Measurements from ENCODE around the gene NACA2.

NACA2 gene

DNA sequence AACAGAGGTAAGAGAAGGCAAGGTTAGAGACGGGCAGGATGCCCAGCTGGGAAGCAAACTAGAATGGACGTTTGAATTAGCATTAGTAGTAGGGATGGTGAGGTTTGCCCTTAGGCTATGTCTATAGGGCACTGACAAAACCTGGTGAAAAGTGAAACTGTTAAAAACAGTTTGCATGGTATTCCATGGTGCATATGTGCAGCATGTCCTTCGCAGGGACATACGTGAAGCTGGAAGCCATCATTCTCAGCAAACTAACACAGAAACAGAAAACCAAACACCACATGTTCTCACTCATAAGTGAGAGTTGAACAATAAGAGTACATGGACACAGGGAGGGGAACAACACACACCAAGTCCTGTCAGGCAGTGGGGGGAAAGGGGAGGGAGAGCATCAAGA, 25.8 kb downstream of the NACA2 start:
- no peak overlapping the region for H3K27ac ChIP-seq
- TF ChIP-seq, protein P1, sequence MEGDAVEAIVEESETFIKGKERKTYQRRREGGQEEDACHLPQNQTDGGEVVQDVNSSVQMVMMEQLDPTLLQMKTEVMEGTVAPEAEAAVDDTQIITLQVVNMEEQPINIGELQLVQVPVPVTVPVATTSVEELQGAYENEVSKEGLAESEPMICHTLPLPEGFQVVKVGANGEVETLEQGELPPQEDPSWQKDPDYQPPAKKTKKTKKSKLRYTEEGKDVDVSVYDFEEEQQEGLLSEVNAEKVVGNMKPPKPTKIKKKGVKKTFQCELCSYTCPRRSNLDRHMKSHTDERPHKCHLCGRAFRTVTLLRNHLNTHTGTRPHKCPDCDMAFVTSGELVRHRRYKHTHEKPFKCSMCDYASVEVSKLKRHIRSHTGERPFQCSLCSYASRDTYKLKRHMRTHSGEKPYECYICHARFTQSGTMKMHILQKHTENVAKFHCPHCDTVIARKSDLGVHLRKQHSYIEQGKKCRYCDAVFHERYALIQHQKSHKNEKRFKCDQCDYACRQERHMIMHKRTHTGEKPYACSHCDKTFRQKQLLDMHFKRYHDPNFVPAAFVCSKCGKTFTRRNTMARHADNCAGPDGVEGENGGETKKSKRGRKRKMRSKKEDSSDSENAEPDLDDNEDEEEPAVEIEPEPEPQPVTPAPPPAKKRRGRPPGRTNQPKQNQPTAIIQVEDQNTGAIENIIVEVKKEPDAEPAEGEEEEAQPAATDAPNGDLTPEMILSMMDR (IDR thresholded peaks at IDR 0.05) = no peak
- peaks cover 31% of the 10 kb centered on the region for H3K27me3 ChIP-seq
- H3K4me1 ChIP-seq (ENCODE audit: control insufficient read depth in 1 of 2, insufficient read depth in 1 of 2, low read depth in 1 of 2, low read length in 1 of 2) = no peaks in the 10 kb centered on the region
- no peak overlapping the region for H3K4me3 ChIP-seq (ENCODE audit: low read depth in 1 of 2, low read length in 1 of 2)
- no peaks in the 10 kb centered on the region for H3K36me3 ChIP-seq
- no peaks in the 10 kb centered on the region for H3K9me3 ChIP-seq

DNA sequence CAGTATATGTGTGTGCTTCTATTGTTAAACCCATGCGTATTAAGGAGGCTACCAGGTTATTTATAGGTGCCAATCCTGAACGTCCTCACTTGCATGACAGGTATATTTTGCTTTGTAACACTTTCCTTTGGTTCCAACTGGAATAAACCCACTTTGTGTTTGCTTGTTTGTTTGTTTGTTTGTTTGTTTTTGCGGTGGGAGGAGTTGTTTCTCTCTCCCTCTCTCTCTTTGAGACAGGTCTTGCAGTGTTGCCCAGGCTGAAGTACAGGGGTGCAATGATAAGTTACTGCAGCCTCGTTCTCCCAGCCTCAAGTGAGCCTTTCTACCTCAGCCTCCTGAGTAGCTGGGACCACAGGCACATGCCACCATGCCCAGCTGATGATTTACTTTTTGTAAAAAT, 28.7 kb downstream of the NACA2 start:
- H3K27me3 ChIP-seq = peaks cover 40% of the 10 kb centered on the region
- TF ChIP-seq, protein P1 (IDR thresholded peaks at IDR 0.05) = no peak
- H3K27ac ChIP-seq = no peak overlapping the region
- H3K36me3 ChIP-seq = no peaks in the 10 kb centered on the region
- no peaks in the 10 kb centered on the region for H3K9me3 ChIP-seq
- H3K4me3 ChIP-seq (ENCODE audit: low read depth in 1 of 2, low read length in 1 of 2) = no peak overlapping the region
- H3K4me1 ChIP-seq (ENCODE audit: control insufficient read depth in 1 of 2, insufficient read depth in 1 of 2, low read depth in 1 of 2, low read length in 1 of 2) = no peaks in the 10 kb centered on the region

DNA sequence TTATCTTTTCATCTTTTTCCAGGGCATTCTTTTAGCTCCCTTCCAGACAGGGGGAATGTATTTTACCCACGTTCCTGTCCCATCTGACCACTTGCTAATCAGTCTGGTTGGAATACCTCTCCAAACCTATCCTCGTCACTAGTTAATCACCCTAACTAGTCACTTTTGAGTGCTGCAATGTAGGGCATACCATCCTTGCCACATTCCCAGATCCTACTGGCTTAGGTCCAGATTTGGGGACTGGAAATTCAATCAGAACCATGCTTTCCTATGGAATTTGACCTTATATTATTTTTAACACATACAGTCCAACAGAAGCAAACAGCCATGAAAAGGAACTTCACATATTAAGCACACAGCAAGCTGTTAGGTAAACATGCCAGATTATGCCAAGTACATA, 29.7 kb downstream of the NACA2 start:
- H3K4me1 ChIP-seq (ENCODE audit: control insufficient read depth in 1 of 2, insufficient read depth in 1 of 2, low read depth in 1 of 2, low read length in 1 of 2) = no peaks in the 10 kb centered on the region
- TF ChIP-seq, protein P1 (IDR thresholded peaks at IDR 0.05) = no peak

DNA sequence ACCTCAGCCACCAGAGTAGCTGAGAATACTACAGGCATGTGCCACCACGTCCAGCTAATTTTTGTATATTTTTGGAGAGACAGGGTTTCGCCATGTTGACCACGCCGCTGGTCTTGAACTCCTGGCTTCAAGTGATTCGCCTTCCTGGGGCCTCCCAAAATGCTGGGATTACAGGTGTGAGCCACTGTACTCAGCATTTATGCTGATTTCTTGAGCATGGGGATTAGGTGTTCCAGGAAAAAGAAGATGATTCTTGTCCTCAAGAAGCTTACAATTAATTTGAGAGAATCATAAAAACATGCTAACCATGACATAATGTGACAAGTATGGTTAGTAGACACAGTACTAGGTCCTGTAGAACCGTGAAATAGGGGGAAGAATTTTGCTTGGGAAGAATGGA, 30.9 kb downstream of the NACA2 start:
- Histone ChIP-seq H3K27me3 (peaks cover 62% of the 10 kb centered on the region), H3K4me3 (ENCODE audit: low read depth in 1 of 2, low read length in 1 of 2) (no peak overlapping the region), H3K9me3 (no peaks in the 10 kb centered on the region), H3K36me3 (no peaks in the 10 kb centered on the region), H3K27ac (no peak overlapping the region), H3K4me1 (ENCODE audit: control insufficient read depth in 1 of 2, insufficient read depth in 1 of 2, low read depth in 1 of 2, low read length in 1 of 2) (no peaks in the 10 kb centered on the region)
- TF ChIP-seq, protein P1 (IDR thresholded peaks at IDR 0.05) = no peak

More for the DNA sequence above, 29.7 kb downstream of the NACA2 start:
- Histone ChIP-seq H3K4me3 (ENCODE audit: low read depth in 1 of 2, low read length in 1 of 2) (no peak overlapping the region), H3K36me3 (no peaks in the 10 kb centered on the region), H3K9me3 (no peaks in the 10 kb centered on the region), H3K27me3 (peaks cover 49% of the 10 kb centered on the region), H3K27ac (no peak overlapping the region)

DNA sequence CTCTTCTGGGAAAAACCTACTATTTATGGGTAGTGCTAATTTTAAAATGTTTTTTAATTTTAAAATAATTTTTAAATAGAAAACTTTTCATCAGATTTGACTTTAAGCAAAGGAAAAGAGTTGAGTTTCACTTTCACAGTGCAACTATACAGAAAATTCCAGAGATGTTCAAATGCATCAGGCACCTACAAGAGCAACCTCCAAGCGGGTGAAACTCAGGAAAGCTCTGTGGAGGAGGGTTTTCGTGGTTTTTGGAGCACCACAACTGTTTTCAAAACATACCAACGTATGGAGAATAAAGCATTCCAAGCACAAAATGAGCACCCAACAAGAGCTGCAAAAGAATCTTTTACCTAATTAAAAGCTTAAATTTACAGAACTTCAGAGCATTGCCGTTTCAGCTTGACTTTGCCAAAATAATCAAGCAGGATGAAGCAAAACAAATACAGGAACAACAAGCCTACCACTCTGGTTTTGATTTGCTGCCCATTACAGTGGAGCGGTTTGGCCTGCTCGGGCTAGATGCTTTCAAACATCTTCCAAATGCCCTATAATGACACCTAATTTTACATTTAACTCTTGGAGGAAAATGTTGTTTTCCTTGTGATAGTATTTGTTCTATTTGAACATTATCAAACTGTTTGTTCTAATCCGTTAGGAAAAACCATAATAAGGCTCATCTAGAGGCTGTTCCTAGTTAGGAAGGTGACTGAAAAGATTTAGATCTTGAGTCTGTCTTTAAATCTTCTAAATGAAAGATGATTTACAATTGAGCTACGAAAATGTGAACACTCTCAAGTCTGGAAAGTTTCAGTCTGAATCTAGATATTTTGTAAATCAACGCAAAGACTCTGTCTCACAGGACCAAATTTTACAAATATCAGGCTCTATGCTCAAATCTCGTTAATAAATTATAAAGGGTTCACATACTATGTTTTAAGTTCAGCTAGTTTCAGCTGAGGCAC, 34.5 kb downstream of the NACA2 start:
- TF ChIP-seq, protein P1 (IDR thresholded peaks at IDR 0.05) = no peak

More for the DNA sequence above, 34.5 kb downstream of the NACA2 start:
- H3K4me3 ChIP-seq (ENCODE audit: low read depth in 1 of 2, low read length in 1 of 2) = no peak overlapping the region
- H3K4me1 ChIP-seq (ENCODE audit: control insufficient read depth in 1 of 2, insufficient read depth in 1 of 2, low read depth in 1 of 2, low read length in 1 of 2) = no peaks in the 10 kb centered on the region
- peaks cover 58% of the 10 kb centered on the region for H3K27me3 ChIP-seq
- H3K36me3 ChIP-seq = no peaks in the 10 kb centered on the region
- no peak overlapping the region for H3K27ac ChIP-seq
- H3K9me3 ChIP-seq = no peaks in the 10 kb centered on the region

All from neutrophil (primary cell).